Measurements from ENCODE around the gene TFDP1.
"Not testable (repeated sequence)": the region's sequence is repeated elsewhere in the genome, so short reads cannot be mapped to it uniquely, and the experiment has no call there.

DNA sequence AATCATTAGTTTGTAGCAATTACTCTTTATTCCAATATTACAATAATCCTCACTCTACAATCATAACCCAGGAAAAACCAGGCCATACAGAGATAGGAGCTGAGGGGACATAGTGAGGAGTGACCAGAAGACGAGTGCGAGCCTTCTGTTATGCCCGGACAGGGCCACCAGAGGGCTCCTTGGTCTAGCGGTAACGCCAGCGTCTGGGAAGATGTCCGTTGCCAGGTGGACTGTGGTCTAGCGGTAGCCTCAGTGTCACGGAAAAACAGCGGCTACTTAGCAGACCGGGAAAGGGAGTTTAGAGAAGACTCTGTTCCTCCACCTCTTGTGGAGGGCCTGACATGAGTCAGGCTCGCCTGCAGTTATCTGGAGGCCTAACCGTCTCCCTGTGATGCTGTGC, 36.9 kb downstream of the TFDP1 start:
- not testable (repeated sequence) for TF ChIP-seq POLR2A (IDR thresholded peaks at IDR 0.05; ENCODE audit: extremely low read depth, insufficient read length); MYC (IDR thresholded peaks at IDR 0.05; ENCODE audit: low read depth, low read length)
- TF ChIP-seq, protein P1, sequence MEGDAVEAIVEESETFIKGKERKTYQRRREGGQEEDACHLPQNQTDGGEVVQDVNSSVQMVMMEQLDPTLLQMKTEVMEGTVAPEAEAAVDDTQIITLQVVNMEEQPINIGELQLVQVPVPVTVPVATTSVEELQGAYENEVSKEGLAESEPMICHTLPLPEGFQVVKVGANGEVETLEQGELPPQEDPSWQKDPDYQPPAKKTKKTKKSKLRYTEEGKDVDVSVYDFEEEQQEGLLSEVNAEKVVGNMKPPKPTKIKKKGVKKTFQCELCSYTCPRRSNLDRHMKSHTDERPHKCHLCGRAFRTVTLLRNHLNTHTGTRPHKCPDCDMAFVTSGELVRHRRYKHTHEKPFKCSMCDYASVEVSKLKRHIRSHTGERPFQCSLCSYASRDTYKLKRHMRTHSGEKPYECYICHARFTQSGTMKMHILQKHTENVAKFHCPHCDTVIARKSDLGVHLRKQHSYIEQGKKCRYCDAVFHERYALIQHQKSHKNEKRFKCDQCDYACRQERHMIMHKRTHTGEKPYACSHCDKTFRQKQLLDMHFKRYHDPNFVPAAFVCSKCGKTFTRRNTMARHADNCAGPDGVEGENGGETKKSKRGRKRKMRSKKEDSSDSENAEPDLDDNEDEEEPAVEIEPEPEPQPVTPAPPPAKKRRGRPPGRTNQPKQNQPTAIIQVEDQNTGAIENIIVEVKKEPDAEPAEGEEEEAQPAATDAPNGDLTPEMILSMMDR (IDR thresholded peaks at IDR 0.05; ENCODE audit: low read depth, low read length), result peak; percentile 34

Measured in NB4 (cell line).